ENCODE measurements around the gene CHMP2B. TPM values are rescaled to one million over a fixed set of nuclear protein-coding genes. Genes with fewer than 3 reads are reported as not detected.

The CHMP2B gene
- total RNA-seq, 4 donors from 2014 or later = 24.7 to 53.3 (median 33.9) TPM

GRCh38 chr3:87196879-87197278 lies 30.2 kb upstream of the CHMP2B start:
- no peak for TF ChIP-seq CTCF (IDR thresholded peaks at IDR 0.05; ENCODE audit: low read depth)

GRCh38 chr3:87197531-87197930 lies 29.6 kb upstream of the CHMP2B start:
- TF ChIP-seq CTCF (IDR thresholded peaks at IDR 0.05; ENCODE audit: low read depth) = no peak

GRCh38 chr3:87198774-87199173 lies 28.3 kb upstream of the CHMP2B start:
- TF ChIP-seq CTCF (IDR thresholded peaks at IDR 0.05; ENCODE audit: low read depth) = no peak

GRCh38 chr3:87199628-87200027 lies 27.5 kb upstream of the CHMP2B start:
- no peak for TF ChIP-seq CTCF (IDR thresholded peaks at IDR 0.05; ENCODE audit: low read depth)

- no peak for TF ChIP-seq CTCF (IDR thresholded peaks at IDR 0.05; ENCODE audit: low read depth)
Observed at GRCh38 chr3:87200060-87200647, 27.0 kb upstream of the CHMP2B start.

GRCh38 chr3:87201727-87202126 lies 25.4 kb upstream of the CHMP2B start:
- TF ChIP-seq CTCF (IDR thresholded peaks at IDR 0.05; ENCODE audit: low read depth) = no peak

- no peak for TF ChIP-seq CTCF (IDR thresholded peaks at IDR 0.05; ENCODE audit: low read depth)
Observed at GRCh38 chr3:87203809-87204208, 23.3 kb upstream of the CHMP2B start.
